NCI-H1417 treated with DMSO at 0.1 percent for 48 hours (cell line): ENCODE results near the gene TMEM72.

Experiments used
- DNase-seq: peaks from one replicate; lab custom pipeline; 2025; lab: John Stamatoyannopoulos, UW

The TMEM72 gene

DNA sequence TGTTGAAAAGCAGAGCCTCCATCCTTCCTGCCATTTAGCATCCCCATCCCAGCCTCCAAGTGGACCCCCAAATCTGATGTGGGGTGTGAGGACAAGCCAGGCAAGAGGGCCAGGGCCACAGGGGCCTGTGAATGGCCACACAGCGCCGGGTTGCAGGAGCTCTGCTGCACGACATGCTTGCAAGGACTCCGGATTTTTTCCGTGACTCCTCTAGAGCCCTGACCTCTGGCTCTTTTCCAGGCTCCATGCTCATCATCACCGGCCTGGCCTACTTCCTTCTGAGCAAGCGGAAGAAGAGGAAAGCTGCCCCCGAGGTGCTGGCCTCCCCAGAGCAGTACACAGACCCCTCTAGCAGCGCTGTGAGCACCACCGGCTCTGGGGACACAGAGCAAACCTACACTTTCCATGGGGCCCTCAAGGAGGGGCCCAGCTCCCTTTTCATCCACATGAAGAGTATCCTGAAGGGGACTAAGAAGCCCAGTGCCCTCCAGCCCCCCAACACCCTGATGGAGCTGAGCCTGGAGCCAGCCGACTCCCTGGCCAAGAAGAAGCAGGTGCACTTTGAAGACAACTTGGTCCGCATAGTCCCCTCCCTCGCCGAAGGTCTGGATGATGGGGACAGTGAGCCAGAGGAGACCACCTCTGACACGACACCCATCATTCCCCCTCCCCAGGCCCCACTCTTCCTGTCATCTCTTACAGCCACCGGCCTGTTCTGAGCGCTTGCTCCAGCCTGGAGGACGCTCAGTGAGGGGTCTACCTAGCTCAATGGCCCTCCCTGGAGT is 23.5 kb downstream of the TMEM72 start:
- no peak for DNase-seq

DNA sequence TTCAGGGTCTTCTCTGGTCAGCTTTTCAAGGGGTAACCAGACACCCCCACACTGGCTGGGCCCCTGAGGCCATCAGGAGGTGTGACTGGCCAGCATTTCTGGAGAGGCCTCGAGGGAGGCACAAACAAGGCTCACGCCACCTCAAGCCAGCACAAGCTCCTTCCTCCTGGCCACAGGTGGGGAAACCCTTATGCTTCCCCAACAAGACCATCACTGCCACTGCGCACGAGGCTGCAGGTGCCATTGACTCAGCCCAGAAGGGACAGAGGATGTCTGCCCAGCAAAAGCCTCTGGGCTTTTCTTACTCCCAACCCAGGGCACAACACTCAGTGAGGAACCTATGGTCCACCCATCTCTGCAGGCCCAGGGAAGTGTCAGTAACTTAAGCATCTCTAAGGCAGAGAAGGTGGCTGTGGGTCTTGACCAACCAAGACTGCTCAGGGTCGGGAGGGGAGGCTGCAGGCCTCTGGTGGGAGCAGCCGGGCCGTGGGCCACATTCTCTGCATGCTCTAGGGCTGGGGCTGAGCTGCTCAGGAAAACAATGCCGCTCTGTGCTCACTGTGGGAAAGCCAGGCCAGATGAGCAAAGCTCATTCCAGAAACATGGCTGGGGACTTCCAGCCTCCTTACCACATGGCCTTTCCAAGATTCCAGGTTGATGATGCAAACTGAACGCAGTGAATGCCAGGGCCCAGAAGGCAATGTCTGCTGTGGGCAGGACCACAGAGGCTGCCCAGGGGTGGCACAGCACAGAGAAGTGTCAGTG is 24.2 kb downstream of the TMEM72 start:
- no peak for DNase-seq

GRCh38 chr10:44935966-44936295 is 24.8 kb downstream of the TMEM72 start:
- no peak for DNase-seq

- DNase-seq, result no peak
Measured at GRCh38 chr10:44936314-44936975, 25.3 kb downstream of the TMEM72 start.

DNA sequence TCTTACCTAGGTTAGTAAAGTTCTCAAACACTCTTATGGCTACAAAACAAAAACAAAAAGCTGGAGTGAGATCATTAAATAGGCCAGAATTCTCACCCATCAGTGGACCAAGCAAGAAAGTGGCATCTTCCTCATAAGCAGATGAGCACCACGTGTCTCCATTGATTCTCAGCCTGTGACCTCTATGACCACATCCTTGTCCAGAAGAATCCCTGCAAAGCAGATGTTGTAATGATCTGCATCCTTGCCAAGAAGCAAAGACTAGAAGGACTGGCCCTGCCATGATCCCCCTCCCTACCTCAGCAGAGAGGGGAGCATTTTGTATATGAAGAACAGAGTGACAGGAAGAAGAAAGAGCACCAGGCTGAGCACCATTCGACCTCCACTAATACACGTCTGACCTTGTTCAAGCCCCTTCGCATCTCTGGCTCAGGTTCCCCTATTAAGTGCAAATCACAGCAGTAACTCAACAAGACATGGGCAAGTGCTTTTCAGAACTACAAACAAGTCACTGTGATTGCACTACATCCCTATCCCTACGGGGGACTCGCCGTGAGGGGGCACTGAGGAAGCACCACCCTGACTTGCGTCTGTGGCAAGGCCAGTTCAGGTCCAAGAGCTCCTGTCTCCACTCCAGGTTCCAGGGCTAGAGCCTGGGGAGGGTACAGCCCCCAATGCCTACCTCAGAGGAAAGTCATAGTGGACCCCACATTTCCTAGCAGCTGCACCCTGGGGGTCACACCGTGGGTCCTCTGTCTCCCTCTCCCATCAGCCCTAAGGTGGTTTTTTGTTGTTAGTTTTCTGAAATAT is 26.3 kb downstream of the TMEM72 start:
- no peak for DNase-seq

- DNase-seq, result no peak
Measured at GRCh38 chr10:44938956-44939355, 27.8 kb downstream of the TMEM72 start.

- DNase-seq, result no peak
Measured at GRCh38 chr10:44939691-44940401, 28.7 kb downstream of the TMEM72 start.

DNA sequence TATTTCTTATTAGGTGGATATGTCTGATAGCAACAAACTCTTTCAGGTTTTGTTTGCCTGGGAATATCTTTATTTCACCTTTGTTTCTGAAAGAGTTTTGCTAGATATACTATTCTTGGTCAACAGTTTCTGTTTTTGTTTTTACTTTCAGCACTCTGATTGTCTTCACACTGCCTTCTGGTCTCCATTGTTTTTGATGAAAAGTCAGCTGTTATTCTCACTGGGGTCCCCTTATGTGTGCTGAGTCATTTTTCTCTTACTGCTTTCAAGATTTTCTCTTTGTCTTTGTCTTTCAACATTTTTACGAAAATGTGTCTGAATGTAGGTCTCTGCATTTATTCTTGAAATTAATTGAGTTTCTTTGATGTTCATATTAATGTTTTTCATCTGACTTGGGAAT is 33.2 kb downstream of the TMEM72 start:
- no peak for DNase-seq

DNA sequence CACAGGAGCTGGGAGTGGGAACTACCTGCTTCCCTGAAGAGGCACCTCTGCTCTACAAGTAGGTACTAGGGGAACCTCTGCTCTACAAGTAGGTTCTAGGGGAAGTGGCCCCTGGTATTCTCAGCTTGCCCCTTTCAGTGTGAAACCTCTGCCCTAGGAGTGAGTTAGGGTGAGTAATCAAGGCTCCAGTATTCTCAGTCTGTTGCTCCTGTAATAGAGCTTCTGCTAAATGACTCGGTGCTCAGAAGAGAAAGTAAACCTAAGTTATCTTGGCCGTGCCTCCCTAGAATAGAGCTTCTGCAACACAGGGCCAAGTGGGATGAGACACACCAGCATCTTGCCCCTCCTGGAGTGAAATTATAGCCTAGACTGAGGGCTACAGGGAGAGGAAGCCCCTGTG is 35.1 kb downstream of the TMEM72 start:
- DNase-seq, result no peak

DNA sequence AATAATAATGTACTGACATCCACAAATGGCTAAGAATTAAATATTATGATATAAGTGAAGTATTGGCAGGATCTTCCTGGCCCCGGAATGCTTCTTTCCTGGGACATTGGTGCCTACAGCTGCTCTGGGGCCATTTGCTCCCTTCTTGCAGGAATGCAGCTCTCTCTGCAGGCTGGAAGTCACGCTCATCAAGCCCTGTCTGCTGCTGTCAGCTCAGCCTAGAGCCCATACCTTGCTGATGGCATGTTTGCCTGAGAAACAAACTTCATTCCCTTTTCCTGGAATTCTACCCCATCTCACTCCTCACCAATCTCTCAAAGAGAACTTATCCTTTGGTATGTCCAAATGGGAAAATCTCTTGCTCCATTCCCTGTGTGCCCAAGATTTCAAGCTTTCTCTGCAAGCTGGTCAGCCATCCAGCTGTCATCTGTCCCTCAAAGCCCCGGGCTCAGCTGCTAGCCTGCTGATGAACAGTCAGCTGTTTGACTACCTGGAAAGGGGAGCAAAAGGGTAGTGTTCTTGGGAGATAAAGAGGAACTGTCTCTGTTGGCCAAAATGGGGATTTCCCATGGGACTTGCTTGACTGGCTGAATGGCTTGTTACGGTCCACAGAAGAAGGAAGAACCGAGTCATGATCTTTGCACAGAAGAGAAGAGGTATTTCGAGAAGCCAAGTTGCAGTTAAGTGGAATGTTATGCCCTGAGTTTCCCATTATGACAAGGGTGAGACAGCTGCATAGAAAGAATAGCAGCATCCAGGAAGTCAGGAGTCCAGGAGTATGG is 36.4 kb downstream of the TMEM72 start:
- DNase-seq, result no peak

GRCh38 chr10:44948642-44949041 is 37.5 kb downstream of the TMEM72 start:
- DNase-seq, result no peak

DNA sequence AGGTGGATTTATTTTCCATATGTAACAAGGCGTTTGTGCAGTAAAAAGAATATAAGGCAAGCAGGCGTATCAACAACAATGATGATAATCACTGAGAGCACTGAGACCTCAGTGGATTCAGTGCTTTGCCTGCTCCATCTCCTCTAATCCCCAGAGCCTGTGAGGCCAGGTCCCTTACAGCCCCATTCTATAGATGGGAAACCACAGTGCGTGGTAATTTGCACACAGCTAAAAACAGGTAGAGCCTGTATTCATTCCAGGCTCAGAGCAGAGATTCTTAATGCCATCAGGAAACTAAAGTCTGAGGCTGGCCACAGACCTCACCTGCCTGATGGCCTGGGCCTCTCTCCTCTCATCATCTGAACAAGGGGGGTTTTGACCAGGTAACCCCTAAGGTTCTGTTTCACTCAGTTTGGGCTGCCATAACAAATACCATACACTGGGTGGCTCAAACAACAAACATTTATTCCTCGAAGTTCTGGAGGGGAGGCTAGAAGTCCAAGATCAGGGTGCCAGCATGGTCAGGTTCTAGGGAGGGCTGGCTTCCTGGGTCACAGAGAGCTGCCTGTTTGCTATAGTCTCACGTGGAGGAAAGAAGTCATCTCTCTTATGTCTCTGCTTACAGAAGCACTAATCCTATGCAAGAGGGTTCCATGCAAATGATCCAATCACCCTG is 38.1 kb downstream of the TMEM72 start:
- DNase-seq, result no peak

GRCh38 chr10:44949915-44950314 is 38.8 kb downstream of the TMEM72 start:
- DNase-seq, result no peak

DNA sequence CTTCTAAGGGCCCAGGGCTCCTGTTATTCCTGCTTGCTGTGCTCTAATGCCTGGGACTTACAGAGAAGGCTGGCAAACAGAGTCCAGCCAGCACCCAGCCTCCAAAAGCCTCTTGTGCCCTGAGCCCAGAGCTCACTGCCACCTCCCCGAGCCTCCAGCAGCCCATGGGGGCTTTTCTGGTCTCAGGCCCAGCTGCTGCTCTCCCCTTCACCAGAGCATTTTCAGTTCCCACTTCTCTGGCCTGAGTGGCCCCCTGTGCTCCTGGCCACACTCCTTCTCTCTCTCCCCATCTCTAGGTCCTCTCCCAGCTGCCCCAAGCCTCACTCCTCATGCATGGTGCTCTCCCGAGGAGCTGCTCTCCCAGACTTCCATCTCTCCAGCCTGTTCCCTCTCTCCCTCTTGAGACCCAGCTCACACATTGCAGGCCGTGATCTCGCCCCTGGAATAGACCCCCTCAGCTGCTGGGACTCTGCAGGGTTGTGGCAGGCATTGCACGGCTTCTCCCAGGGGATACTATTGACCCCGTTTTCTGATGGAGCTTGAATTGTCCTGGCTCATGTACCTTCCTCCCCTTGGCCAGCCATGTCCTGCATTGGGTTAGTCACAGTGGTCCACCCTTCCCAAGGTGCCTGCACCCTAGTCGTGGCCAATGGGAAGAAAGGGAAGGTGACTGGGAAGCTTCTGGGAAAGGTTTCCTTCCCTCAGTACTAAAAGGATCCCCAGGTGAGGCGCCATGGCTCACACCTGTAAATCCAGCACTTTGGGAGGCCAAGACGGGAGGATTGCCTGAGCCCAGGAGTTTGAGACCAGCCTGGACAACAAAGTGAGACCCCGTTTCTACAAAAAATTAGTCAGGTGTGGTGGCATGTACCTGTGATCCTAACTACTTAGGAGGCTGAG is 39.4 kb downstream of the TMEM72 start:
- DNase-seq, result no peak

DNA sequence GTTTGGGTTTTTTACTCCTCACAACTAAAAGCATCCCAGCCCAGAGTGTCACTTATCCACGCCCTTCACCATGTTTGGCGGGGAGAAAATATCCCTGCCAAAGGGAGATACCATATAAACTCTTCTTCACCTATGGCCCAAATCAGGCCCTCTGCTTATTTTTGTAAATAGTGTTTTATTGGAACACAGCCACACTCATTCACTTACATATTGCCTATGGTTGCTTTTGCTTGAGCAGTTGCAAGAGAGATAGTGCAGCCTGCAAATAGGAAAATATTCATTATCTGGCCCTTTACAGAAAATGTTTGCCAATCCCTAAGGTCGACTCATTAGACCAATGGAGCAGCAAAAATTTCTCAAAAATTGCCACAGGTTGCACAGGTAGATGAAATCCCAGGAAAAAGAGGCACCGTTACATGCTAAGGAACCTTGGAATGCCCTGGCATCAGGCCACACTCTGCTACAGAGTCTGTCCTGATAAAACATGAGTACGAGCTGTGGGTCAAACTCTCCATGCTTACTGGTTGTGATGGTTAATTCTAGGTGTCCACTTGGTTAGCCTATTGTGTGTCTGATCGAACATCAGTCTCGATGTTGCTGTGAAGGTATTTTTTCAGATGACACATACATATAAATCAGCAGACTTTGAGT is 40.6 kb downstream of the TMEM72 start:
- no peak for DNase-seq

- no peak for DNase-seq
Measured at GRCh38 chr10:44952779-44953231, 41.7 kb downstream of the TMEM72 start.

GRCh38 chr10:44954042-44954441 is 42.9 kb downstream of the TMEM72 start:
- DNase-seq, result no peak

DNA sequence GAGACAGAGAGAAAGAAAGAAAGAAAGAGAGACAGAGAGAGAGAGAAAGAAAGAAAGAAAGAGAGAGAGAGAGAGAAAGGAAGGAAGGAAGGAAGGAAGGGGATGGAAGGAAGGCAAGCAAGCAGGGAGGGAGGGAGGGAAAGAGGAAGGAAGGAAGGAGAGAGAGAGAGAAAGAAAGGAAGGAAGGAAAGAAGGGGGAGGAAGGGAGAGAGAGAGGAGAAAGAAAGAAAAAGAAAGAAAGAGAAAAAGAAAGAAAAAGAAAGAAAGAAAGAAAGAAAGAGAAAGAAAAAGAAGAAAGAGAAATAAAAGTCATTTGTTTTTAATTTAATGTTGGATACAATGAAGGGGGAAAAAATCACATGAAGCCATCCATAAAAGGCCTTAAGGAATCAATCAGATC is 43.8 kb downstream of the TMEM72 start:
- no peak for DNase-seq
